Right renal cortex interstitium (tissue), 3 donors: ENCODE results near the gene PEAK1. TPM values are rescaled to one million over a fixed set of nuclear protein-coding genes. Genes with fewer than 3 reads are reported as not detected.

Experiments
- DNase-seq, 3 donors: peaks; one replicate each; pipeline ENCODE4 v3.0.0-alpha.2; 2013; ENCODE audit warnings: low read depth in 3 of 3, low spot score in 2 of 3
- polyA plus RNA-seq, 3 donors: library from polyadenylated mRNA; unstranded; fragments of 120-200 nt; gene quantifications; one replicate each; pipeline ENCODE4 v1.2.1, GENCODE V29; 2013; ENCODE audit not compliant: insufficient read length in 3 of 3

PEAK1 gene
- polyA plus RNA-seq, 3 donors, result 25.9 to 29.8 (median 28.8) TPM

DNA sequence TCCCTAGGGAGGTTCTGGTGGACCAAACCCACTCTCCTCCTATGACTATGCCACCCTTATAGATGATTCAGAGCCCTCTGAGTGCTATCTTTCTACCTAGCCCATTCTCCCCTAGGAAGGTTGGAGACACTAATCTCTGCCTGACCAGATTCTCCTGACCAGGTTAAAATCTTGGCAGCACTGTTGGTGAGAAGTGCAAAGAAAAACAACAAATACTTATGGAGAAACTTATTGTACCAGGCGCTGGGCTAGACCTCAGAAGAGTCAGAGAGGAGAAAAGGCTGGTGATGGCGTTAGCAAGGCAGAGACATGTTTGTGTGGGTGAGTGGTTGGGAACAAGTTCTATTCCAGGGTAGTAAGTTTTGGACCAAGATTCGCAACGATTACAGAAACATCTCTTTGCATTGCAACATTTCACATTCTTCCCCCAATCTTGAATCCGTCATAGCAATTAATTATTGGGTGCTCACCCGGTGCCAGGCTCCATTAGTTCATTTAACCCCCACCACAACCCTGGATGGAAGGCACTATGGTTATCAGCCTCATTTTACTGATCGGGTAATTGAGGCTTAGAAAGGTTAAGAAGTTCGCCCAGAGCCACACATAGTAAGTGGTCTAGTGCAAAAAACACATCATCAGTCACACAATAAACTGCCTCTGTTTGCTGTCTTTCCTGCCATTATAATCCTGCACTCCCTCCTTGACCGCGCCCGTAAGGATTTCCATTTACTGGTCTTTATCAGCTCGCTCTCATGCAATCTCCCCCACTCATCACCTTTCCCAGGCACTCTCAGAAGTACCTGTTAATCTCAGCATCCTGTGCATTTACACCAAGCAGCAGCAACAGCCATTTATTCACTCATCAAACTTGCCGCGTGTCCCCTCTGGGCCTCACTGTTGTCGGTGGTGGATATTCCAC, 348.3 kb downstream of the PEAK1 start:
- no peak for DNase-seq

DNA sequence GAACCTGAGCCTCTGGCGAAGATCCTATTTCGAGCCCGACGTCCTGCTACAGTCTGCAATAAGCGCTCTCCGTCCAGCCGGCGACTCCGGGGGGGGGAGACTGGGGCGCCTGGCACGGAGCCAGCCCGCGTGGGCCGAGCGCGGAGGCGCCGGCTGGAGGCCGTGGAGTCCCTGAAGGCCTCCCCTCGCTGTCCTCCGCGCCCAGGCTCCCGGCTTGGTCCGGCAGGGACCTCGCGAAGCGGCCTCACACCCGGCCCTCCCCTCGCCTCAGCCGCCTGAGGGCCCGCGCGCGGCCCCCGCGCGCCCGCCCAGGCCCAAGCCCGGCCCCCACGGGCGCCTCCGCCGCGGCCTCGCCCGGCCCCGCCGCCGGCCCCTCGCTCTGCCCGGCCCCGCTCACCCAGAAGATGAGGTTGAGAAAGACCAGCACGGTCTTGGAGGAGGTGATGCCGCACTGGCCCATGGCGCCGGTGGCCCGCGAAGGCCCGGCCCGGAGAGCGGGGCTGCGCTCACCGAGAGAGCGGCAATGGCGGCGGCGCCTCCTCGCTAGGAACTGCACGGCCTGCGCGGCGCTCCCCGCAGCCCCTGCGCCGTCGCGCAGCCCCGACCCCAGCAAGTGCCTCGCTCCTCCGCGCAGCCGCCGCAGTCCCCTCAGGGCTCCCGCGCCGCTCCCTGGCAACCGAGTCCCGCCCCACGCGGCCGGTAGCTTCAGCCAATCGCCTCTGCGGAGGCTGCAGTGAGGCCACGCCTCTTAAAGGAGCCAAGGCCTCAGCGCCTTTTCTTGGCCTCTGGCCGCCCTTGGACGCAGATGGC, 349.2 kb downstream of the PEAK1 start, which contains the start of gene TSPAN3:
TSS of gene TSPAN3 (minus strand) at position 615 of the 810 bp plus-strand sequence. CDS start at position 460, 155 bp downstream.
- DNase-seq, result peak; percentile 82 to 88 (median 83)

DNA sequence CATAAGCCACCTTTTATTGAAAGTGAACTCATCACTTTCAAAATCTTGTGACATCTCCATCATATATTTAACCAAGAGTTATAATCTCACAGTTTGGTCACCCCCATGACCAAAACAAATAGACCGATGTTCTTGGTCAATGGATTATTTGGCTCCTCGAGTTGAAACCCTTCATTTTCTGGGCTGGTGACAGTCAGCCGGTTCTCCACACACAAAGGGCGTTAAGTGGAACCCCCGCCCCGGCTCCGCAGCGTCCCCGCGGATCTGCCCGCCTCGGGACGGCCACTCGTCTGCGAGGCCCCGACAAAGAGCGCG, 349.8 kb downstream of the PEAK1 start:
- no peak for DNase-seq

- no peak for DNase-seq
These were observed 350.3 kb downstream of the PEAK1 start for GRCh38 chr15:77069521-77070121.

- no peak for DNase-seq
These were observed 351.3 kb downstream of the PEAK1 start for GRCh38 chr15:77068633-77069032.

DNA sequence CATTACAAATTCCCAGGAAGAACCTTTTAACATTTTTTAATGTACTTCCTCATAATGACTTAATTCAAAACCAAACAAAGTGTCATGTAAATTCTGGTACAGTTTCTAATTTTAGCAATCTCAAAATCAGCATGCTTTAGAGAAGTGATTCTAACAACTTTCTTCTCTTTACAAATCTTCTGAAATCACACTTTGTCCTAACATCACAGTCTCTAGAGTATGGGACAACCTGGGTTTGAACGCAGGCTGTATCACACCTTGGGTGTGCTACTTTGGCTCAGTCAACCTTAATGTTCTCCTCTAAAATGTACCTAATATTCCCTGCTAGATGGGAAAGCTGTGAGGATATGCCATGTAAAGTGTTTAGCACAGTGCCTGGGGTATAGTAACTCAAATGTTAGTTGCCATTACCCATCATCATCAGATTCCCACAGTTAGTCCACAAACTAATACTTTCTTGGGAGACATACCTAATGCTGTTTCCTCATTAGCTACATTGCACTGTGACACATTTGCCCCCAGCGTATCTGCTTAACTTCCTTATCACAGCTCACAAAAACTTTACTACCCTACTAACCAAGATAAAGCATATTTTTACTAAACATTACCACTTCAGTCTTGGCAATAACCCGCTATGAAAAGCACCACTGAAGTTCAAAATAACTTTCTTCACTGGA, 352.1 kb downstream of the PEAK1 start:
- DNase-seq, result no peak

DNA sequence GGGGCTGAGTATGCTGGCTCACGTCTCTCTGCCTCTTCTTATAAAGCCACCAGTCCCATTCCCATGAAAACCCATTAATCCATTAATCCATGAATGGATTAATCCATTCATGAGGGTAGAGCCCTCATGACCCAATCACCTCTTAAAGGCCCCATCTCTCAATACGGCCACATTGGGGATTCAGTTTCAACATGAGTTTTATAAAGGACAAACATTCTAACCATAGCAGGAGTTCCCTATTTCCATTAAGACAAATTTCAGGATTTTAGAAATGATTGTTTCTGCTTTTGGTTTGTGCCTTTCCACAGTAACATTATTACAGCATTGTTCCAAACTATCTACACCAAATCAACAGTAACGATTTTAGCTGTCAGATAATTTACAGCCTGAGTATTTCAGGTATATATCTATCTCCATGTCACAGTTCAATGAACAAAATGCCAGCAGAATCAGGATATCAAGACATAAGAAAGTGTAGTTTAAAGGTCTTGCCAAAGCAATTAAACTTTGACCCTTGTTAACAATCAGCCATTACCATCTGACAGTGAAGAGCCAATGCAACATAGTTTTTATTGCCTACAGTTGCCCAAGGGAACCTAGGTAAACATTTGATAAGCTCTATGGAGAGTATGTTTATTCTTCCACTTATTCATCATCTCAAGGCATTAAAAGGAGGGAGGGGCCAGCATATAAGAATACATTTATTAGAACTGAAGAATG, 352.8 kb downstream of the PEAK1 start:
- DNase-seq, result no peak

GRCh38 chr15:77064539-77065308, 355.2 kb downstream of the PEAK1 start:
- DNase-seq, result no peak

- no peak for DNase-seq
These were observed 355.8 kb downstream of the PEAK1 start for GRCh38 chr15:77064063-77064462.

- no peak for DNase-seq
These were observed 356.7 kb downstream of the PEAK1 start for GRCh38 chr15:77063249-77063648.

DNA sequence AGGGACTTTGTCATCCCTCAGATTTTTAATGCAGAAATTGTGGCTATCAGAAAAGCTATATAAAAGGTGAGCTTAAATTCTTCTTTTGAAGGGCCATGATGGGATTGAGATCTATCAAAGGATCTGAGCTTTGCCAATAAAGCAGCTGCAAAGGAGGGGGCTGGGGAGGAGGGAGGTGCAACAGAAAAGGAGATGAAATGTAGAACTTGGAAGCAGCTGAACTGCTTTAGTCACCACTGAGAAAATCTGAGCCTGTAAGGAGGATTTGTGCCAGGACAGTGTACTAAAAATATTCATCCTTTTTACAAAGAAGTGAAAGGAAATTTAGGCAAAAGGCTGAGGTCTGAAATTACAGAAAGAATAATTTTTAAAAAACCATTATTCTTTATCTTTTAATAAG, 359.4 kb downstream of the PEAK1 start:
- no peak for DNase-seq

DNA sequence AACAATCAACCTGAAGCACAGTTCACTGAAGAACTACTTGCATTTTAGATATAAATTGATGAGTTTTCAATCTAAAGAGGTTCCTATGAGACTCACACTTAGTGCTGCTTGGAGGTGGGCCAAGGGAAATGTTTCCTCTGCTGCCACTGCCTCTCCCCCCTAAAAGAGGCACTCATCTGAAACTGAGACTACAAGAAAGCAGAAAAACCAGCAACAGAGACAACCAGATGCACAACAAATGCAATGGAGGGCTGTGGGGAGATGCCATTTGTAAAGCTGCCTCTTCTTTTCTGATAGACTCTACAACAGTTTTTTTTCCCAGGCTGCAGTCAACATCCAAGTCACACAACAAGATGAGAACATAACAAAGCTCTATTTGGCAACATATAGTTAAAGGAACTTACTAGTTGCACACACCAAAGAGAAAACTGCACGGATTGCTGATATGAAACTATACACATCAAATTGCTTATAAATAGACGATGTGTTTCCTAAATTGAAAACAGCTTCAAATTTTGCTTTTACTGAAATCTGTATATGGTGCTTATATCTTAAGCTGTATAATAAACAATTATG, 360.0 kb downstream of the PEAK1 start:
- no peak for DNase-seq

DNA sequence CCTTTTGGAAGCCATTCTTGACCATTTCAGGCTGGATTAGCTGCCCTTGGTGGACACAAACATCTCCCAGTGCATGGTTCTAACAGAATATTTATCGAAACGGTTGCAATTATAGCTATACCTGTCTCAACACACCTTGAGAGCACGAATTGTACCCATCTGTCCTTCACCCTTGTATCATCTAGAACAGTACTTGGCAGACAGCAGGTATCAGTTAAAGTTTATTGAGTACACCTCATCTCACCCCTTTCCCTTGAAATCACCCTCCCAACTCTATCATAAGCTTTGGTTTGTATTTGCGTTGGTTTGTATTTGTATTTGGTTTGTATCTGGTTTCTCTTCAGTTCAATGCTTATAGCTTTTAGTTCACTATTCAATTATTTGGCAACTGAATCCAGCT, 361.4 kb downstream of the PEAK1 start:
- DNase-seq, result no peak

GRCh38 chr15:77057685-77058084, 362.2 kb downstream of the PEAK1 start:
- no peak for DNase-seq

GRCh38 chr15:77057072-77057471, 362.8 kb downstream of the PEAK1 start:
- DNase-seq, result no peak

- no peak for DNase-seq
These were observed 366.2 kb downstream of the PEAK1 start for GRCh38 chr15:77053709-77054108.

DNA sequence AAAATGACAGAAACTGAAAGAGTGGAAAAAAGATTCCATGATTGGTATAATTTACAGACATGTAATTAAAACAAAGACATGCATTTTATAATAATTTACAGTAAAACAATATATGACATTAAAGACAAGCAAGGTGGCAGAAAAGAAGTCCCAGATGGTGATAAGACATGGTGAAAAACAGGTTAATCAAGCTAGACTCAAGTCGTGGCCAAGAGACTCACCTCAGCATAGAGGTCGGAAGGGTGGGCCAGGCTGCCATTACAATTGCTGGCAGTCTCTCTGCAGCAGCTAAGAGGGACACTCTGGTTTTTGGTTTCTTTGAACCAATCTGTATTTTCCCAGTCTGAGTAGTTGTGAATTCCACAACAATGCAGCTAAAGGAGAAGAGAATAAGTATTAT, 367.3 kb downstream of the PEAK1 start:
- no peak for DNase-seq
